ENCODE measurements around the gene HTRA3.

Gene HTRA3

DNA sequence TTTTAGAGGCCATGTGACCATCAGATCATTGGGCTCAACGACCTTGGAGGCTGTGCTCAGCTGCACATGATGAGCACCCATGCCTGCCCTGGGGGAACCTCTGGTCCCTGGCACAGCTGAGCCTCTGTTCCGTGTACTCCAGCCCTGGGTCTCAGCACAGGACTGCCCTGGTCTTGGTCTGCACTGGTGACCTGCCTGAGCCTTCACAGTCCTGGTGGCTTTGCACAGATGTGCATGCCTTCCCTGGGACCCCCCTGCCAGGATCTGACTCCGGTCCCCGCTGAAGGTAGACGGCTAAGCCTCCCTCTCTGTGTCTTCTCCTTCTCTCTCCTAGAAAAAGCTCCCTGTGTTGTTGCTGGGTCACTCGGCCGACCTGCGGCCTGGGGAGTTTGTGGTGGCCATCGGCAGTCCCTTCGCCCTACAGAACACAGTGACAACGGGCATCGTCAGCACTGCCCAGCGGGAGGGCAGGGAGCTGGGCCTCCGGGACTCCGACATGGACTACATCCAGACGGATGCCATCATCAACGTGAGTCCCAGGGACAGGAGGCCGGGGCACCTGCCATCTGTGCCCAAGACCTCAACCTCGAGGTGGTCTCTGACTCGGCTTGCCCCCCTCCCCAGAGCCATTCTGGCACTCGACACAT, 21.6 kb downstream of the HTRA3 start:
- Histone ChIP-seq H3K4me3 (no peak overlapping the region), H3K4me1 (no peaks in the 10 kb centered on the region), H3K36me3 (no peaks in the 10 kb centered on the region), H3K9me3 (no peaks in the 10 kb centered on the region), H3K27me3 (no peaks in the 10 kb centered on the region), H3K27ac (no peak overlapping the region)
- DNase-seq, result peak; percentile 12 to 59
- TF ChIP-seq, protein P1, sequence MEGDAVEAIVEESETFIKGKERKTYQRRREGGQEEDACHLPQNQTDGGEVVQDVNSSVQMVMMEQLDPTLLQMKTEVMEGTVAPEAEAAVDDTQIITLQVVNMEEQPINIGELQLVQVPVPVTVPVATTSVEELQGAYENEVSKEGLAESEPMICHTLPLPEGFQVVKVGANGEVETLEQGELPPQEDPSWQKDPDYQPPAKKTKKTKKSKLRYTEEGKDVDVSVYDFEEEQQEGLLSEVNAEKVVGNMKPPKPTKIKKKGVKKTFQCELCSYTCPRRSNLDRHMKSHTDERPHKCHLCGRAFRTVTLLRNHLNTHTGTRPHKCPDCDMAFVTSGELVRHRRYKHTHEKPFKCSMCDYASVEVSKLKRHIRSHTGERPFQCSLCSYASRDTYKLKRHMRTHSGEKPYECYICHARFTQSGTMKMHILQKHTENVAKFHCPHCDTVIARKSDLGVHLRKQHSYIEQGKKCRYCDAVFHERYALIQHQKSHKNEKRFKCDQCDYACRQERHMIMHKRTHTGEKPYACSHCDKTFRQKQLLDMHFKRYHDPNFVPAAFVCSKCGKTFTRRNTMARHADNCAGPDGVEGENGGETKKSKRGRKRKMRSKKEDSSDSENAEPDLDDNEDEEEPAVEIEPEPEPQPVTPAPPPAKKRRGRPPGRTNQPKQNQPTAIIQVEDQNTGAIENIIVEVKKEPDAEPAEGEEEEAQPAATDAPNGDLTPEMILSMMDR (IDR thresholded peaks at IDR 0.05), result no peak
- intact Hi-C loops (cut with DNase I; ENCODE audit: low total_unique reads), result no loop called here

DNA sequence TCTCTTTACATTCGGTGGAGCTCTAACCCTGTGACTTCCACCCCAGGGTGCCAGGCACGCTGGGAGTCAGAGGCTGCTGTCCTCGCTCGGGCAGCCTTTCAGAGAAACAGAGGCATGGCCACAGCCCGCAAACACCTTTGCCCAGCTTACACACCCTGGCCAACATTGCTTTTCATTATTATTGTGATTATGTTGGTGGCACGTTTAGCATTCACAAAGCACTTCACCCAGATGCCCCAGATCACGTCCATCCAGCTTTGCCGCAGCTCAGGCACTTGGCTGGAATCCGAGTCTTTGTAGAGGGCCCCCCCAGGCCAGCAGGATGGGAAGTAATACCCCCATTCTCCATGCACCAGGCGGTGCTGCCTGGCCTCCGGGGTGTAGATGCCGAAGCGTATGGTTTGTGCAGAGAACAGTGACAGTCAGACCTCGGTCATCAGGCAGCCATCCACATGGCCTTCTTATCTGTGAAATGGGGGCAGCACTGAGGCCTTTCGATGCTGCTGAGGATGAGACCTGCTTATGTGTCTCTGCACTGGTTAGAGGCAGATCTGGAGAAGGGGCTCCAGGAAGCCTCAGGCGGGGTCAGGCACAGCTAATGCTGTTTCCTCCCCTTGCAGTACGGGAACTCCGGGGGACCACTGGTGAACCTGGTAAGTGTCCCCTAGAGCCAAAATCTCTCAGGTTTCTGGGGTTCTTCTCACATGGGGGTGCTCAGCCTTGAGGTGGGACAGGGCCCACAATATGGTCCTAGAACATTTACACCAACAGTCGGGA, 22.3 kb downstream of the HTRA3 start:
- Histone ChIP-seq H3K4me3 (no peak overlapping the region), H3K27me3 (no peaks in the 10 kb centered on the region), H3K9me3 (no peaks in the 10 kb centered on the region), H3K4me1 (no peaks in the 10 kb centered on the region), H3K27ac (no peak overlapping the region), H3K36me3 (no peaks in the 10 kb centered on the region)
- intact Hi-C loops (cut with DNase I; ENCODE audit: low total_unique reads), result no loop called here
- peak in 1 of 2 donors; percentile 35 for DNase-seq
- TF ChIP-seq, protein P1 (IDR thresholded peaks at IDR 0.05), result no peak

DNA sequence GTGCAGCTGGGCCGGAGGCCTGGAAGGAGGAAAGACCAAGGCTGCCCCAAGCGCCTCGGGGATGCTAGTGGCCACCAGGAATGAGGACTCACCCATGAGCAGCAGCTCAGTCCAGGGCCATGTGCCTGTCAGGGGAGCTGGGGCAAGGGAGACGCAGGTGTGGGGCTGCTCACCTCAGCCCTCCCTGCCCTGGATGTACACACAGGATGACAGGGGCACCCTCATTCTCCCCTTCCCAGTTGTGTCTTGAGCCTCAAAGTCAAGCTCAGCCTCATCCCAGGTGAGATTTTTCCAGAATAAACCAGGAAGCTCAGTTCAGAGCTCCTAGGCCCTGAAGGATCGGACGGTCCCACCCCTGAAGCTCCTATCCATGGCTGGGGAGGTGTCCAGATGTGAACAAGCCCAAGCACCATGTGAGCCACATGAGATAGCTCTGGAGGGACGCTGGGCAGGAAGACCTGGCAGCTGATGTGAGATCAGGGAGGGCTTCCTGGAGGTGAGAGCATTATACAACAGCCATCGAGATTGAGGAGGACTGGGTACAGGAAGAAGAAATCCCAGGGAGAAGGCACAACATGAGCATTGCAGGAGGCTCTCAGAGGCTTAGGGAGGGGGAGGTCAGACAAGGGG, 23.0 kb downstream of the HTRA3 start:
- TF ChIP-seq, protein P1 (IDR thresholded peaks at IDR 0.05), result no peak
- H3K36me3 ChIP-seq, result no peaks in the 10 kb centered on the region
- no peaks in the 10 kb centered on the region for H3K27me3 ChIP-seq
- H3K27ac ChIP-seq, result no peak overlapping the region
- no peaks in the 10 kb centered on the region for H3K4me1 ChIP-seq
- no peak overlapping the region for H3K4me3 ChIP-seq
- H3K9me3 ChIP-seq, result no peaks in the 10 kb centered on the region
- DNase-seq, result peak; percentile 13 to 61
- intact Hi-C loops (cut with DNase I; ENCODE audit: low total_unique reads), result no loop called here

DNA sequence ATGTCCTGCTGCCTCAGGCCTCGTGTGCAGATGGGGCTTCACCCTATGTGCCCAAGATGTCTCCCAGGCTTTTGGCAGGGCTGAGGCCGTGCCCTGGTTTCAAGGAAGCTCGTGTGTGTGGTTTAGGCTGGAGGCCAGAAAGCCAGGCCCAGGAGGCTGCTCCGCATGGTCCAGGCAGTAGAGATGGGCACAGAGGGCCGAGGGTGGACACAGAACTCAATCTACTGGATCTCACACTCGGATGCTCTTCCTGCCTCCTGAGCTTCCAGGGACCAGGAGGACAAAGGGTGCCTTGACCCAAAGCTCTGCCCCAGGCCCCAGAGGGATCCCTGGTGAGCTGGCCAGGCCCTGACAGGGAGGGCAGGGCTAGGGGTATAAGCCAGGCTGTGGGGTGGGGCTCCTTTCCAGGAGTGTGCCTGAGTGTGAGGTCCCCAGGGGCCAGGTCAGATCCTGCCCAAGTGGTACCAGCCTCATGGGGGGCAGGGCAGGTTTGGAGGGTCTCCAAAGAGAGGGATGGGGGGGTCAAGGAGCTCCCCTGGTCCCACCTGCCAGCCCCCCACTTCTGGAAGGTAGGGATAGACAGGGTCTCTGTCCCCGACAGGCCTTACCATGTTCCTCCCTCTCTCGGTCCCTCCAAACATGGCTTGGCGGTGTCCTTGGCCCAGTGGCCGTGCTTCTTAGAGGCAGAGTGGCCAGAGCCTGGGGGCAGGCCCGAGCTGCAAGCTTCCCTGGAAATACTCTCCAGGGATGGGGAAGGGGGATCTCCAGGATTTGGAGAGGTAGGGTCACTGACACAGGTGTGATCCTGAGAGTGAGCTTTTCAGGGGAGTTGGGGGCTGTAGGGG, 23.8 kb downstream of the HTRA3 start:
- Histone ChIP-seq H3K36me3 (no peaks in the 10 kb centered on the region), H3K4me1 (no peaks in the 10 kb centered on the region), H3K9me3 (no peaks in the 10 kb centered on the region), H3K27ac (no peak overlapping the region), H3K4me3 (no peak overlapping the region), H3K27me3 (no peaks in the 10 kb centered on the region)
- peak in 1 of 2 donors; percentile 63 for DNase-seq
- intact Hi-C loops (cut with DNase I; ENCODE audit: low total_unique reads), result no loop called here
- TF ChIP-seq, protein P1 (IDR thresholded peaks at IDR 0.05), result no peak

DNA sequence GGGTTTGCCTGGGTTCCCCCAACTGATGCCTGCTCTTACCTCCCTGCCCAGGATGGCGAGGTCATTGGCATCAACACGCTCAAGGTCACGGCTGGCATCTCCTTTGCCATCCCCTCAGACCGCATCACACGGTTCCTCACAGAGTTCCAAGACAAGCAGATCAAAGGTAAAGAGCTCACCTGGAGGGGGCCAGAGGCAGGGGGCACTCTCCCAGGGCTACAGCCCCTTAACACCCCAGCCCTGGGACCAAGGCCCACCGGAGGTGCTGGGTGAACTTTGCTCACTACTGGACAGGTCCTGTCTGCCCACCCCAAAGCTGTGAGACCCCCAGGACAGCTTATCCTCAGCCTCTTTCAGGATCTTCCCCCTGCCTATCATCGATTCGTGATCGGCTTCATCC, 24.5 kb downstream of the HTRA3 start:
- intact Hi-C loops (cut with DNase I; ENCODE audit: low total_unique reads), result no loop called here
- TF ChIP-seq, protein P1 (IDR thresholded peaks at IDR 0.05), result no peak
- H3K4me1 ChIP-seq, result no peaks in the 10 kb centered on the region
- H3K27ac ChIP-seq, result no peak overlapping the region
- H3K9me3 ChIP-seq, result no peaks in the 10 kb centered on the region
- H3K36me3 ChIP-seq, result no peaks in the 10 kb centered on the region
- no peaks in the 10 kb centered on the region for H3K27me3 ChIP-seq
- no peak overlapping the region for H3K4me3 ChIP-seq
- DNase-seq, result peak in 1 of 2 donors; percentile 59

Measured in tibial artery (tissue), 4 donors.